8988T (cell line): ENCODE results near the gene TGM1.

Experiments
- DNase-seq: peaks from one replicate; pipeline ENCODE4 v3.0.0; 2011

The TGM1 gene

GRCh38 chr14:24262821-24263733 is at the start of gene TGM1:
TGM1 (minus strand) TSS chr14:24263177; CDS start chr14:24262352, 825 bp downstream.
- no peak for DNase-seq

- DNase-seq = no peak
These were observed 49.0 kb upstream of the TGM1 start for GRCh38 chr14:24311837-24312615.

GRCh38 chr14:24310646-24311604 is 47.9 kb upstream of the TGM1 start, which contains the start of gene LTB4R:
LTB4R (plus strand) TSS chr14:24311502; CDS start chr14:24315652, 4,150 bp downstream.
- no peak for DNase-seq

- DNase-seq = no peak
These were observed 47.3 kb upstream of the TGM1 start for GRCh38 chr14:24310265-24310645.

- DNase-seq = no peak
These were observed 46.7 kb upstream of the TGM1 start, which contains the start of gene LTB4R2 for GRCh38 chr14:24309538-24310264. LTB4R2 (plus strand) TSS chr14:24310140; CDS start chr14:24310665, 525 bp downstream.

GRCh38 chr14:24308342-24309124 is 45.6 kb upstream of the TGM1 start:
- no peak for DNase-seq

- peak; percentile 73 for DNase-seq
These were observed 44.8 kb upstream of the TGM1 start, which contains the start of gene CIDEB for GRCh38 chr14:24307575-24308341. CIDEB (minus strand) TSS chr14:24307977; CDS start chr14:24307858, 119 bp downstream.

- DNase-seq = no peak
These were observed 44.2 kb upstream of the TGM1 start for GRCh38 chr14:24307156-24307574.

GRCh38 chr14:24304019-24304387 is 41.0 kb upstream of the TGM1 start:
- DNase-seq = no peak

- DNase-seq = no peak
These were observed 37.5 kb upstream of the TGM1 start for GRCh38 chr14:24300326-24300980.

GRCh38 chr14:24299255-24300191 is 36.5 kb upstream of the TGM1 start, which contains the start of the genes DHRS1 and NOP9:
DHRS1 (minus strand) TSS chr14:24299780; CDS start chr14:24299106, 674 bp downstream.
NOP9 (plus strand) TSS chr14:24299850; CDS start chr14:24299955, 105 bp downstream.
- DNase-seq = peak; percentile 75

GRCh38 chr14:24298892-24299254 is 35.9 kb upstream of the TGM1 start:
- no peak for DNase-seq

GRCh38 chr14:24297190-24297964 is 34.4 kb upstream of the TGM1 start:
- DNase-seq = no peak

- peak; percentile 56 for DNase-seq
These were observed 33.6 kb upstream of the TGM1 start for GRCh38 chr14:24296341-24297157.

GRCh38 chr14:24293525-24293924 is 30.5 kb upstream of the TGM1 start:
- no peak for DNase-seq

GRCh38 chr14:24292118-24292807 is 29.3 kb upstream of the TGM1 start:
- no peak for DNase-seq
